Dedifferentiated amniotic fluid mesenchymal stem cell (primary cell): ENCODE measurements around the gene TSPAN3.

Experiments used
- DNase-seq: peaks from one replicate; pipeline ENCODE4 v3.0.0-alpha.2; 2016; ENCODE audit errors: extremely low spot score

The TSPAN3 gene

DNA sequence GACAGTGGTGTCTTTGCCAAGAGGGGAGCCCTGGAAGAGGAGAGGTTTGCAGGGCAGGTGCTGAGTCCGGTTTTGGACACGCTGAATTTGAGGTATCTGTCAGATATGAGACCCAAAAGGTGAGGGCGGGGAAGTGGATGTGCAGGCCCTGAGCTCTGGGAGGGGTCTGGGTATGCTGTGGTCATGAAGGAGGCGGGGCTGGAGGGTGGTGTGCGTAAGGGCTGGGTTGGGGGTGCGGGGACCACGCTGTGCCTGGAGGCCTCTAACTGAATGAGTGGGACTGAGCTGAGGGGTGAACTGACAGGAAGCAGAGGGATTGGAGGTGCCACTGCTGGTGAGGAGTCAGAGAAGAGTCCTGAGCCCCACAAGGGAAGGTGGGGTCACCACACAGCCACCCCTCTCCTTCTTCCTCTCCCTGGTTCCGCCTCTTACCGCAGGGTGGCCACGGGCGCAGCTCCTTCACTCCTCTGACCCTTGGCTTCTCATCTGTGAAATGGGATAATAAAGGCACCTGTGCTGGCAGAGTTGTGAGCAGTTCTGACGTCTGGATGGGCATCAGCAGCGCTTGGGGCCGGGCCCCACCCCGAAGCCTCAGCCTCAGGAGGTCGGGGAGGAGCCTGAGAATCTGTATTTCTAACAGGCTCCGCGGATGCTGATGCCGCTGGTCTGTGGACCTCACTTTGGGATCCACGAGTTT is 47.2 kb downstream of the TSPAN3 start:
- no peak for DNase-seq

DNA sequence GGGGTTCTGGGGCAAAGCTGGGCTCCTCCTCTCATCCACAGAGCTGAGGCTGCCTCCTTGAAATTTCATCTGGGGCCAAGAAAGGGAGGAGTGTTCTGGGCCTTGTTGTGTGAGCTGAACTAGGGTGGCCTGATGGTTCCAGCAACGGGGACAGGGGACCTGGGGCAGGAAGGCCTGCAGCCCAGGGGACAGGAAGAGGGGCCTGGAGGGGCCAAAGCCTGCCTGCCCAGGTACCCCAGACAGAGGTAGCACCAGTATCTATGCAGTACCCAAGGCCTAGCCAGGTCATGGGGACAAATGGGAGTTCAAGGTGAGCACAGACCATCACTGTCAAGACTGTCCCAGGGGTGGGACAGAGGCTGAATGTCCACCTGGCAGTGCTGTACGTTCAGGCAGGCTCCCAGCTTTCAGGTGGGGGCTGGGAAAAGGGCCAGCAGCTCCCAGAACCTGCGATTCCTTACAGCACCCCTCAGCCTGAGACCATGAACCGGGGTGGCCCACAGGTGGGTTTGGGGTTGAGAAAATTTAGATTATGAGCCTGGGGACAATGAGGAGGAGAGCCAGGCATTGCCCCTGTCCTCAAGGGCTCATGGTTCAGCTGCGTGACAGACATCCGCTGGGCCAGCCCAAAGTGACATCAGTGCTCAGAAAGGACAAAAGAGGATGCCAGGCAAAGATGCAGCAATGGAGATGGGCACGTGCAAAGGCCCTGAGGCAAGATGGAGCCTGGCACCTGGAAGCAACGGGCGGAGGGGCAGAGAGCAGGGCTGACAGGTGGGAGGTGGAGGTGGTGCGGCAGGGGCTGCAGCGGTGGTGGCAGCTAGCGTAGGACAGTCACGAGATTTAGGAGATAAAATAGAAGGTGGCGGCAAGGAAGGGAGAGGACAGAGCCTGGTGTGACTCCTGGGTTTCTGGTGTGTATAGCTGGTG is 48.0 kb downstream of the TSPAN3 start:
- DNase-seq = no peak

DNA sequence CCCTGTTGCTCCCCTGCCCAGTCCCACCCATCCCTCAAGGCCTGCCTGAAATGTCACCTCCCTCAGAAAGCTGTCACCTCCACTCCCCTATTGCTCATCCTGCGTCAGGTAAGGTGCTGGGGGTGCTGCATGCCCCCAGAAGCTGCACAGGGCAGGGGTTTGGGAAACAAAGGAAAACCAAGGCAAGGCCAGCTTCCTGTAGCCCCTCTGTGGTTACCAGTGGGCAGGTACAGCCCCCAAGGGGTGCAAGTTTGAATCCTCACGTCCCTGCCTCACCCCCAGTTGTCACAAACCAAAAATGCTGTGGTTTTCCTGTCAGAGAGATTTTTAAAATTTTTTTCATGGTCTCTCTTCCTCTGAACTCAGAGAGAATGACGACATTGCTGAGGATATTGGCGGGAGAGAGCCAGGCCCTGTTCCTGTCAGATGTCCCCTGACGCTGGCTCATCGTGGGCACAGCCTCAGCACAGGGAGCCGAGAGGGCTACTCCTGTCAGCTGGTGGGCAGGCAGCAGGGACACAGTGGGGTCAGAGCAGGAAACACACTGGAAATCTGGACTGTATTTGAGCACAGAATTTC is 49.0 kb downstream of the TSPAN3 start:
- peak; percentile 41 for DNase-seq

DNA sequence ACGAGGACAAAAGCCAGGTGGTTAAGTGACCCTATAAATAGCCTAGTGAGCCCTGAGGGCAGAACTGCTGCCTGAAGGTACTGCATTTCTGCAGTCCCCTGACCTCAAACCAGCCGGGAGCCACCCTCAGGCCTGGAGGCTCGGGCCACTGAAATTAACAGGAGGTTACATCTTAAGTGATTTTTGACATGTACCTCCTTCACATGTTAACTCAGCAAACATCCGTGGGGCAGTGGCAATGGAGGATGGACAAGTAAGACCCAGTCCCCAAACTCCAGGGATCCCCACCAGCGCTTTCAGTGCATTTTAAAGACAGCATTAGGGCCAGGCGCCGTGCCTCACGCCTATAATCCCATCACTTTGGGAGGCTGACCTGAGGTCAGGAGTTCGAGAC is 49.8 kb downstream of the TSPAN3 start:
- no peak for DNase-seq

DNA sequence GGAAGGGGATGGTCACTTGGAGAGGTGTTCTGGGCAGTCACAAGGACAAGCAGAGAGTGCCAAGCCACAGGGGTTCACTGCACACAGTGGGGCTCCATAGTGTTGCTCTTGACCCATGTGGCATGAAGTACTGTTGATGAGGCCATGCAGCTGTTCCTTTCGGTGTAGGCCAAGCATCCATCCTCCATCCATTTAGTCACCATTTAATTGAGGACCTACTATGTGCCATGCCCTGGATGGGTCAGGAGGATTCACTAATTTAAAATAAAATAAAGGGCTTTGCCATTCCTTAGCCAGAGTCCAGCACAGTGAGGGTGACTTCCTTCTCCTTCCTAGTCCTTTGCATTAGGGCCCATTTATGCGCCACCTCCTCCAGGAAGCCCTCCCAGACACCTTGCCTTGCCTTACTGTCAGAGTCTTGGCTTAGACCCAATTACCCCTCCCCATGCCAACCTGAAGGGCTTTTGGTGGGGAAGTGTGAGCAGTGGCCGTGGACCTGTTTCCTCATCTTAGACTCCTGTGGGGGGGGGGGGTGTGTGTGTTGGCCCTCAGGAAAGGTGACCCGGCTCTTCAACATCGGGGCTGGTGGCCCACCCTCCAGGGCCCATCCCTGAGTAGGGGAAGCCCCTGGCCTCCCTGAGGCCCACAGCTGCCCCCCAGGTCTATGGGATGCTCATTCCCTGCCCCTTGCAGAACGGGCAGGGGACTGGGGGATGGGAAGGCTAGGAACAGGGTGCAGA is 50.4 kb downstream of the TSPAN3 start:
- no peak for DNase-seq

DNA sequence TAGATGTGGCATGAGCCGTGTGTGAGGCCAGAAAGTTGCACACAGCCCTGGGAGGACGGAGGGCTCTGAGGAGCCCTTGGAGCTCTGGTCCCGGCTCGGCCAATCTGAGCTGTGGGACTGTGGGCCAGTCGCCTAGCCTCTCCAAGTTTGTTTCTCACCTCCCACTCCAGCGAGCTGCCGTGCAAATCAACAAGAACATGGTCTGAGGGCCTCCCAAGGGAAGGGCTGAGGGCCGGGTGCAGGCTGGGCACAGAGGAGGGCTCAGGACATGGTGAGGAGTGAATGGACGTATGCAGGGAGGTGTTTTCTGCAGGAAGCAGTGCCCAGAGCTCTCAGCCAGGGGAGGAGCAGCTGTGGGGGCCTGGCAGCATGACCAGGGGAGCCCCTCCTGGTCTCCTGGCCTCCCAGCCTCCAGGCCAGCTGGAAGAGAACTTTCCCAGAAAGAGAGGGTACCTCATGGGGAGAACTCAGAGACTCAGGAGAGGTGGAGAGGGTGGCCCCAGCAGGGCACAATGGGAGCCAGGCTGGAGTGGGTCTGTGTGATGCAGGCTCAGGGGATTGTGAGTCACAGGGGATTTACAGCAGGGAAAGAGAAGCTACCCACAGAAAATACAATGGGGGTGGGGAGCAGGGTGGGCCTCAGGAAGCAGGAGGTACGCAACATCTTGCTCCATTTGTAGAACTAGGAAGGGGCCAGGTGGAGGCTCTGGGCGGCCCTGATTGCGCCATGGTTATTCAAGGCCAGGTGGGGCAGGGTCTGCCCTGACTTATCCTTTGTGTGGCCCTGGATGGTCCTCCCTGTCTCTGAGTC is 51.2 kb downstream of the TSPAN3 start:
- DNase-seq = no peak

DNA sequence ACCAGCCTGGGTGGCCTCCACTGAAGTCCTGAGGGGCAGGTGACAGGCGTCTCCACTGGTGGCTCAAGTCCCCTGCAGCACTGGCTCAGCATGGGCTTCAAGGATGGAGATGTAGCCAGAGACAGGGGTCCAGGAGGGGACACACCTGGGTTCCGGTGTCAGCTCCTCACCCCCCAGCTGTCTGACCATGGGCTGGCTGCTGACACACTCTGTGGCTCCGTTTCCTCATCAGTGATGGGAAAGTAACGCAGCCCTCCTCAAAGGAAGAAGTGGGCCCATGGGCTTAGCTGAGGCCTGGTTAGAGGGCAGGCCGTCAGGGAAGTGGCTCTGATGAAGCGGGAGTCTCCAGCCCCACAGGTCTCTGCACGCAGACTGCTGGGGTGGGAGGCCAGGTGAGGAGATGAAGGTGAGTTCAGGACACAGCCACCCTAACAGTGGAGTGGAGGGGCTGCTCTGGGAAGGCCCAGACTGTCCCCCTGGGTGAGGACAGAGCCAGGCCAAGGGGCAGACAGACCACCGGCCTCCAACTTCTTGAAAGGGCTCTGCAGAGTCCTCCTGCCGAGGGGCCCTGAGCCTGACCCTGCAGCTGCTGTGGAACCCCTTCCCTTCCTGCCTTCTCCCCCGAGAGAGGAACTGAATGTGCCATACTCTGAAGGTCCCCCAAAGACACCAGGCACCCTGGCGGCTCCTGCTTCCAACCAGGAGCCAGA is 52.0 kb downstream of the TSPAN3 start:
- DNase-seq = no peak

DNA sequence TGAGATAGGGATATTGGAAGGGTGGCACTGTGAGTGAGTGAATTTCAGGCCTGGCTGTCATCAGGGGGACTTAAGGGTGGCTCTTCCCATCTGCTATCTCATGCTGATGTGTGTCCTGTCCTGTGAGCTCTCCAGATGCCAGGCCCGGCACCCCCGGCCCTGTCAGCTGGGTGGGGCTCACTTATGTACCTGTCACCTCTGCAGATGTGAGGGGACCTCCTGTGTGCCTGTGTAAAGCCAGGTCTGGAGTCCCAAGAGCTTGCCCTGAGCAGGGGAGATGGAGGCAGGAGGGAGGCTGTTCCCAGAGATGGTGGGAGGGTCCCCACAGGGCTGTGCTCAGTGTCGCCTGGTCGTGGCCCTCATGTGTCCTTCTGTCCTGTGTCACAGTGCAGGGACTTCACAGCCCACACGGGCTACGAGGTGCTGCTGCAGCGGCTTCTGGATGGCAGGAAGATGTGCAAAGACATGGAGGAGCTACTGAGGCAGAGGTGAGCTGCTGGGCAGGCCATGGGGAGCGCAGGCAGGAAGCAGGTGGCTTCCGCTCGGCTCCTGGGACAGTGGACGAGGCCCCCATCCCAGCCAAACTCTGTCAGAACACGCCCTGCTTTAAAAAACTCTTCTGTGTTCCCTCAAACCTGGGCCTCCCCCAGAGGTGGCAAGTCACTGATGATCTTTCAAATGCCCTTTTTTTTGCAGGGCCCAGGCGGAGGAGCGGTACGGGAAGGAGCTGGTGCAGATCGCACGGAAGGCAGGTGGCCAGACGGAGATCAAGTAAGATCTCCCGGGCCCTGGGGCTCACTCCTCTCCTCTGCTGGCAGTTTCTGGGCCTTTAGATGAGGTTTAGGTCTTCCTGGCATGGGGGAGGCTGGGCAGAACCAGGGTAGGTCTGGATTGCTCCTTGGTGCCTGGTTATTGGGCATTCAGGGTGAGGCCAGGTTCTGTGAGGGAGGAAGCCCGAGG is 52.9 kb downstream of the TSPAN3 start:
- DNase-seq = no peak

DNA sequence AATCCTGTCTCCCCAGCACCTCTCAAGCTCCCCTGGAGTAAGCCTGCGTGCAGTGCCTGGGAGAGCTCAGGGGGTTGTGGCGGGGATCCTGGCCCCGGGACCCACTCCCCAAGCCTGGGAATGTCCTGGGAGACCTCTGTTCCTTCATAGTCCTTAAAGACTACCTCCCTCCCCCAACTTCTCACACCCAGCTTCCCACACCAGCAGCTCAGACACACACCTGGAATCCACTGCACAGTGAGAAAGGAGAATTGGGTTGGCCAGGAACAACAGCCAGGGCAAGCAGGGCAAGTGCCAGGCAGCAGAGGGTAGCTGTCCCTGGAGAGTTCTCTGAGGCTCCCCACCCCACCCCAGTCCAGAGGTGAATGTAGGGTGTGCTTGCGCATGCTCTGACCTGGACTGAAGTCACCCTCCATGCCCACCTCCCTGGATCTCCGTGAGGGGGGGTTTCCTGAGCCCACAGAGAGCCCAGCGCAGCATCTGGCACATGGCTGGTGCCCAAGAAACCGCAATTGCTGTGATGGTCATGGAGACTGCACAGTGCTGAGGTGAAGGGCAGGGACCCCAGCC is 53.7 kb downstream of the TSPAN3 start:
- no peak for DNase-seq

DNA sequence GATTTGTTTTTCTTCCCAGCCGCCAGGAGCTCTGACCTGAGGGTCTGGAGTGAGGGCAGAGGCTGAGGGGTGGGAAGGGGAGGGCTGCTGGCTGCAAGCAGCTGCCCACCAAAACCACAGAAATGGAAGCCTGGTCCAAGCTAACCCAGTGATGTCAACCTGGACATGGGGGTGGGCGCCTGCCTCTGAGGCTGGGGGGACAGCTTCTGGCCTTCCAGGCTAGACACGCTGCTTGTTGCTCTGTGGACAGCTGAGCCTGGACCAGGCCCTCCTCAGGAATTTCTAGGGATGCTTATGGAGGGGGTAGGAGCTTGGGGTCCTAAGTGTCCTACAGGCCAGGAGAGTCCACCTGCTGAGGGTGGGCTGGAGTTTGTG is 54.6 kb downstream of the TSPAN3 start:
- no peak for DNase-seq

DNA sequence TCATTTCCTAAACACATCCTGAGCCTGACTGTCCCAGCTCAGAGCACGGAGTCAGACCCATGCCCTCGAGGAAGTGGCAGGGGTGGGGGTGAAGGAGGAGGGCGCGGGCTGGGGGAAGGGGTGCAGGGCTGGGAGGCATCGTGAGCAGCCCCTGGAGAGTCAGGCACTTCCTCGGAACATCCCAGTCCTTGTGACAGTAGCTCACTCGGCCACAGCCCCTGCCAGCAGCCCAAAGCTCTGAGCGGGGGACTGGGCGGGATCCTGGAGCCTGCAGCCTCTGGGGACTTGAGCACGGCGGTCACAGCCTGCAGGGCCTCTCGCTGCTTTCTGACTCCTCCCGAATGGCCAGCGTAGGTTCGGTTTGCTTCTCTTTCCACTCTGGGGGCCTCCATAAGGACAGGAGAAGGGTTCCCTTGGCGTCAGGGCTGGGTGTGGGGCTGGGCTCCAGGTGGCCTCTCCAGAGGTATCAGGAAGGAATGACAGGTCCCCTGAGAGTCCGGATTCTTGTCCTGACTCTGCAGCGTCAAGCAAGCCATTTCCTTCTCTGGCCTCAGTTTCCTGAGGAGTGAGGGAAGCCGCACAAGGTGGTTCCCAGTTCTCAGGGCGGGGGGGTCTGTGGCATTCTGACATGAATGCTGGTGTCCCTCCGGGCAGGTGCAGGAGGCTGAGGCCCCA is 55.1 kb downstream of the TSPAN3 start:
- DNase-seq = no peak

DNA sequence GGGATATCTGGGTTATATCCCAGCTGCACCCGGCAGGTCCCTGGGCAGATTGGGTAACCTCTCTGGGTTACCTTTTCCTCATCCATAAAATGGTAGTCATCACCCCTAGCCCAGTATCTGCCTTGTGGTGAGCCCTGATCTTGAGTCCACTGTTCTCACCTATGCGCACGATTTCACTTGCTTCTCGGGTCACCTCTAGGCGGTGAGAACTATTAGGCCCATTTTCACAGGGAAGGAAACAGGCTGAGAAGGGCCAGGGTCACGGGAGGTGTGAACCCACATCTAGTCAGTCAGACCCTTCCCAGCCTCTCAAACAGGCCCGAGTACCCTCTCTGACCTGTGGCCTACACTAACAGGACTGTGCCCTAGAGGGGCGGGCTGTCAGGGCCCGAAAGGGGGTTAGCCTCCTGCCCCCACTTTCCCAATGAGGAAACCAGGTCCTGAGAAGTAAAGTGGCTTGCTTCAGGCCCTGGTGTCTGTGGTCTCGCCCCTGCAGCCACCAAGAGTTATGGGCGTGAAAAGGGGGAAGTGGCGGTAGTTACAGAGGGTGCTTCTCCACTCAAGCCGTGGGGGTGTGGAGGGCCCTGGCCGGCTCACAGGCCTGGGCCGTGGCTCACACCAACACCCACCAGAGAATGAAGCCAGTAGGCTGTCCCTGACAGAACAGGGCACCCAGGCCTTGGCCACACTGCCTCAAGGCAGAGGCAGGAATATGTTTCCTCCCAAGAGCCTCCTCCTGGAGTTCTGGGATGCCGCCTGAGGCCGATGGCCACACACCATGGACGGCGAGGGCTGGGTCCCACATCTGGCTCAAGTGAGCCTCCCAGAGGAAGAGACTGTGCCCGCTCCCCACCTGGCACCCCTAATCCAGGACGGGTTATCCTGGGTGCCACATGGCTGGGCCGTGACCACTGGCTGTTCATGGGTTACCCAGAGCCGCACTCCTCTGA is 56.5 kb downstream of the TSPAN3 start:
- DNase-seq = no peak

DNA sequence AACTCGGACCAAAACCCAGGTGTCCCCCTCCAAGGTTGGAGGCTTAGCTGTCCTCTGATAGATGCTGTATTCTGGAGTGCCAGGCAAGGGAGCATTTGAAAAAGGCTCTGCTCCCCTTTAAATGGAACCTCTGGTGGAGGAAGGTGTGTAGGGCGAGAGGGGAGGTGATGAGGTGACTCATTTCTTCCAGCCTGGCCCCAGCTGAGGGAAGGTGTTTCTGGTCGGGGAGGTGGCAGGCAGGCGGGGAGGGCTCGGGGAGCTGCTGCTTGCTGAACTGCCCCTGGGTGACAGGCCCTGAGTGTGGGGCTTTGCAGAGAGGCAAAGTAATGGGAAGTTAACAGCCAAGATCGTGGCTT is 57.2 kb downstream of the TSPAN3 start:
- DNase-seq = no peak

DNA sequence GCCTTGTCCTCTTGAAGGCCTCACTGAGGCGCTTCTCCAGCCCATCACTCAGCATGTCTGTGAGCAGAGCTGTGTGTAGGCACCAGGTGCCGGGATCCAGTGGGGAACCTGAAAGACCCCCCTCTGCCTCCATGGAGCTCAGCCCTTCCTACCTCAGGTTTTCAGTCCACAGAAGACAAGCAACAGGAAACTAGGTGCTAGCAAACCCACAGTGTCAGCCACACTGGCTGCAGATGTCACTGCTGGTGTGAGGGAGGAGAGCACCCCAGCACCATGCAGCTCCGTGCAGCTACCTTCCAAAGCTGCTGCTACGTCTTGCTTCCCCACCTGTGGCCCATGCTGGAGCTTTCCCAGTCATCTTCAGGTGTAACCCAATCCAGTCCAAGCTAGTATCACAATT is 58.0 kb downstream of the TSPAN3 start:
- DNase-seq = no peak

DNA sequence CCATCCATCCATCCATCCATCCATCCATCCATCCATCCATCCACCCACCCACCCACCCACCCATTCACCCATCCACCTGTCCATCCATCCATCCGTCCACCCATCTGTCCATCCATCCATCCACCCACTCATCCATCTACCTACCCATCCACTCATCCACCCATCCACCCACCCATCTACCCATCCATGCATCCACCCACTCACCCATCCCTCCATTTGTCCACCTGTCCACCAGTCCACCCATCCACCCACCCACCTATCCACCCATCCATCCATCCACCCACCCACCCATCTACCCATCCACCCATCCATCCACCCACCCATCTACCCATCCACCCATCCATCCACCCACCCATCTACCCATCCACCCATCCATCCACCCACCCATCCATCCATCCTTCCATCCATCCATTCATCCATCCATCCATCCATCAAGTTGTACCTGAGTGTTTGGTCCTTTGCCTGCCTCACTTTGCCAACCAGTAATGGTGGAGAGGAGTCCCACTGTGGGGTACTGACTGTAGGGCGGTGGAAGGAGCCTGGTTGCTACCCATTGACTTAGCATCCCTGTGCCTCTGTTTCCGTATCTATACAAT is 58.7 kb downstream of the TSPAN3 start:
- DNase-seq = no peak

DNA sequence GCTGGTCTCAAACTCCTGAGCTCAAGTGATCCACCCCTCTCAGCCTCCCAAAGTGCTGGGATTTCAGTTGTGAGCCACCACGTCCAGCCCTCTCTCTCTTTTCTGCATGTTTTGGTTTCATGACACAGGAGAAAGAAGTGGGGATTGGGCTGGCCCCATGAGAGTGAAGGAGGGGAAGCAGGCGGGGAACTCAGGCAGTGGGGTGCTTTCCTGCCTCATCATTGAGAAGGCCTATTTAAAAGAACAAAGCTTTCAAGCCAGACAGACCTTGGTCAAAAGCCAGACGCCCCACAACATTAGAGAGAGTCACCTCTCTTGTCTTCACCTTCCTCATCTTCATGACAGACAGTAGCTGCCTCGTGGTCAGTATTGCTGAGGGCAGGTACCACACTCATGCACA is 60.1 kb downstream of the TSPAN3 start:
- DNase-seq = no peak

DNA sequence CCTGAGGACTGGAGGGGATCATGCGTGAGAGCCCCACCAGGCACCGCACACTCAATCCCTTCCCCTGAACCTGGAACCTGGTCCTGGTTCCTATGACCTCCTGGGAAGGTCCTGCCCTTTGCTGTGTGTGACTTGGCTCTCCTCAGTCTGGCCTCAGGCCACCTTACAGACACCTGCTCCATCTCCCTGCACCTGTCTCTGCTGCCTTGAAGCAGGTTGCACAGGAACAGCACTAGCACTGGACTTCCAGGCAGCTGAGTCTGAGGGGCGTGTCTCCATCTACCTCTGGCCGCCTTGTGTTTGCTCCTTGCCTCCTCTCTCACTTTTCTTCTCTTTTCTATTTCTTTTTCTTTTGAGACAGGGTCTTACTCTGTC is 60.6 kb downstream of the TSPAN3 start:
- DNase-seq = no peak
